ENCODE results near the gene TAOK1. TPM values are rescaled to one million over a fixed set of nuclear protein-coding genes. Genes with fewer than 3 reads are reported as not detected.

The TAOK1 gene
- total and polyA plus RNA-seq, 10 of the 15 experiments (the other 5 are each of a cell fraction or from before 2014, with no cell fraction given), result 2.0 to 27.1 (median 11.8) TPM

DNA sequence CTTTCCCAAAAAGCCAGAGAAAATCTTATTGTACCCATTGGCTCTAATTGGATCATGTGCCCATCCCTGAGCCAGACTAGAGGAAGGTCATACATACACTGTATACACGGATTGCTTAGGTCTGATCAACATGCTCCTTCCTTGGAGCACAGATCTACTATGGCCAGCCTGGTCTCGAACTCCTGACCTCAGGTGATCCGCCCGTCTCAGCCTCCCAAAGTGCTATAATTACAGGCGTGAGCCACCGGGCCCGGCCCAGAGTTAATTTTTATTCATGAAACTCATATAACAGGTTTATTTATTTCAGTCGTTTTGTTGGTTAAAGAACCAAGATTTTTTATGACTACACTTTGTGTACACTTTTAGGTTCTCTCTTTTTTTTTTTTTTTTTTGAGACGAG, 1.2 kb upstream of the TAOK1 start:
- H3K9me3 ChIP-seq (replicated peaks; ENCODE audit: control insufficient read depth, insufficient read depth, low read length), result no peaks in the 10 kb centered on the region
- H3K27me3 ChIP-seq (replicated peaks in 1 of 2; ENCODE audit: control insufficient read depth in 2 of 2, insufficient read depth in 2 of 2, low read length in 1 of 2), result no peaks in the 10 kb centered on the region
- WGBS (ENCODE audit: insufficient coverage, insufficient replicate concordance, low lambda C conversion rate, missing lambda C conversion rate), result 89% methylated on average over 8 of the region's 9 CpGs
- ATAC-seq (no peak), FAIRE-seq (no peak), DNase-seq (ENCODE audit: low read depth, low spot score) (no peak)
- in situ Hi-C loops (cut with MboI) (no loop called here), intact Hi-C loops (cut with micrococcal nuclease; ENCODE audit: unreplicated experiment) (no loop called here)
- no peak overlapping the region for H3K4me3 ChIP-seq
- no peak overlapping the region for H3K9ac ChIP-seq (ENCODE audit: control insufficient read depth, insufficient read depth, low read length)
- no peaks in the 10 kb centered on the region for H3K4me1 ChIP-seq (ENCODE audit: control insufficient read depth, insufficient read depth, low read length)
- TF ChIP-seq SUZ12 (IDR thresholded peaks at IDR 0.05; ENCODE audit: unreplicated experiment), result no peak
- no peak for TF ChIP-seq MTA3 (IDR thresholded peaks at IDR 0.05; ENCODE audit: borderline replicate concordance, low read length)
- TF ChIP-seq BHLHE40 (IDR thresholded peaks at IDR 0.05; ENCODE audit: borderline replicate concordance in 1 of 2, low read depth in 2 of 2, low read length in 1 of 2), result no peak
- no peak for TF ChIP-seq CEBPB (IDR thresholded peaks at IDR 0.05; ENCODE audit: borderline replicate concordance in 1 of 2, low read depth in 2 of 2, low read length in 2 of 2)
- no peak for TF ChIP-seq TCF12 (IDR thresholded peaks at IDR 0.05; ENCODE audit: low read depth, low read length)
- TF ChIP-seq, protein P1, sequence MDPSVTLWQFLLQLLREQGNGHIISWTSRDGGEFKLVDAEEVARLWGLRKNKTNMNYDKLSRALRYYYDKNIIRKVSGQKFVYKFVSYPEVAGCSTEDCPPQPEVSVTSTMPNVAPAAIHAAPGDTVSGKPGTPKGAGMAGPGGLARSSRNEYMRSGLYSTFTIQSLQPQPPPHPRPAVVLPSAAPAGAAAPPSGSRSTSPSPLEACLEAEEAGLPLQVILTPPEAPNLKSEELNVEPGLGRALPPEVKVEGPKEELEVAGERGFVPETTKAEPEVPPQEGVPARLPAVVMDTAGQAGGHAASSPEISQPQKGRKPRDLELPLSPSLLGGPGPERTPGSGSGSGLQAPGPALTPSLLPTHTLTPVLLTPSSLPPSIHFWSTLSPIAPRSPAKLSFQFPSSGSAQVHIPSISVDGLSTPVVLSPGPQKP (IDR thresholded peaks at IDR 0.05; ENCODE audit: low read depth, low read length), result no peak
- TF ChIP-seq SRF (IDR thresholded peaks at IDR 0.05; ENCODE audit: low read depth in 2 of 2, low read length in 2 of 2), result no peak
- TF ChIP-seq BACH1 (IDR thresholded peaks at IDR 0.05; ENCODE audit: borderline replicate concordance), result no peak
- no peak for TF ChIP-seq ZNF384 (IDR thresholded peaks at IDR 0.05; ENCODE audit: borderline replicate concordance, low read depth, low read length)
- no peak for TF ChIP-seq POLR2AphosphoS5 (IDR thresholded peaks at IDR 0.05; ENCODE audit: low read length)
- ChIA-PET POLR2A (no interaction called here), SMC1A (ENCODE audit: uncharacterized antibody, unreplicated experiment) (no interaction called here), RAD21 (ENCODE audit: unreplicated experiment) (no interaction called here), CTCF (no interaction called here)
- H3K27ac ChIP-seq (ENCODE audit: control insufficient read depth, insufficient read depth), result no peak overlapping the region
- H4K20me1 ChIP-seq (ENCODE audit: control insufficient read depth, insufficient read depth), result no peaks in the 10 kb centered on the region; the same call in 1 of the 2 replicates
- peaks cover 38% of the 10 kb centered on the region for H3K79me2 ChIP-seq (ENCODE audit: control insufficient read depth, insufficient read depth, low read length)
- no peaks in the 10 kb centered on the region for H3K36me3 ChIP-seq (ENCODE audit: control insufficient read depth in 2 of 2, insufficient read depth in 2 of 2, low read length in 1 of 2)
- no TSS peak for BruUV-seq (replicated peaks)
- no peak overlapping the region for H2AFZ ChIP-seq (ENCODE audit: control insufficient read depth, low read depth, low read length)
- H3K4me2 ChIP-seq (ENCODE audit: control insufficient read depth, insufficient read depth), result no peak overlapping the region

Measured in GM12878 (cell line).